ENCODE results near the gene MYO16. TPM values are rescaled to one million over a fixed set of nuclear protein-coding genes. Genes with fewer than 3 reads are reported as not detected.

MYO16 gene
- total and polyA plus RNA-seq, 3 donors from 2014 or later = 3.1 to 4.0 (median 3.4) TPM

DNA sequence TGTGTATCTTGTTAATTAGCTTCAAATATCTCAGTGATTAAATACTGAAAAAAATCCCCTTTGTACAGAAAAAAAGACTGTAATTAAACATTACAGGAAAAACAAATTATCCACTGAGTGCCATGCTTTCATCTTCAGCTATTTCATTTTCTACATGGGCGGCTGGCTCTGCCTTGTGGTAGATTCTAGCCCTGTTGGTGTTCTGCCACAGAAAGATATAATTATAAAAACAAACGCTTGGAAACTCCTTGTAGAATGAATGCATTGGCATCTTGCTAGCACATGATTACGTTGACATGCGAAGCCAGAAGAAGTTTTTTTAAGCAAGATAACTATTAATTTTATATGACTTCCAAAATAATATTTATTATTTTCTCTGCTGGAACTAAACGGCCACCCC is 496.8 kb downstream of the MYO16 start:
- Histone ChIP-seq H3K4me1 (no peaks in the 10 kb centered on the region), H3K4me3 (no peak overlapping the region), H3K27me3 (no peaks in the 10 kb centered on the region), H3K36me3 (ENCODE audit: low read depth, missing control alignments) (no peaks in the 10 kb centered on the region), H3K9me3 (no peaks in the 10 kb centered on the region), H3K27ac (no peak overlapping the region)
- intact Hi-C loops (cut with DNase I; ENCODE audit: low total_unique reads) = no loop called here
- DNase-seq = no peak
- TF ChIP-seq POLR2A (IDR thresholded peaks at IDR 0.05) = no peak
- TF ChIP-seq, protein P1, sequence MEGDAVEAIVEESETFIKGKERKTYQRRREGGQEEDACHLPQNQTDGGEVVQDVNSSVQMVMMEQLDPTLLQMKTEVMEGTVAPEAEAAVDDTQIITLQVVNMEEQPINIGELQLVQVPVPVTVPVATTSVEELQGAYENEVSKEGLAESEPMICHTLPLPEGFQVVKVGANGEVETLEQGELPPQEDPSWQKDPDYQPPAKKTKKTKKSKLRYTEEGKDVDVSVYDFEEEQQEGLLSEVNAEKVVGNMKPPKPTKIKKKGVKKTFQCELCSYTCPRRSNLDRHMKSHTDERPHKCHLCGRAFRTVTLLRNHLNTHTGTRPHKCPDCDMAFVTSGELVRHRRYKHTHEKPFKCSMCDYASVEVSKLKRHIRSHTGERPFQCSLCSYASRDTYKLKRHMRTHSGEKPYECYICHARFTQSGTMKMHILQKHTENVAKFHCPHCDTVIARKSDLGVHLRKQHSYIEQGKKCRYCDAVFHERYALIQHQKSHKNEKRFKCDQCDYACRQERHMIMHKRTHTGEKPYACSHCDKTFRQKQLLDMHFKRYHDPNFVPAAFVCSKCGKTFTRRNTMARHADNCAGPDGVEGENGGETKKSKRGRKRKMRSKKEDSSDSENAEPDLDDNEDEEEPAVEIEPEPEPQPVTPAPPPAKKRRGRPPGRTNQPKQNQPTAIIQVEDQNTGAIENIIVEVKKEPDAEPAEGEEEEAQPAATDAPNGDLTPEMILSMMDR (IDR thresholded peaks at IDR 0.05) = no peak
- 86 to 88% methylated on average over 5 of the region's 5 CpGs for WGBS, 2 donors

DNA sequence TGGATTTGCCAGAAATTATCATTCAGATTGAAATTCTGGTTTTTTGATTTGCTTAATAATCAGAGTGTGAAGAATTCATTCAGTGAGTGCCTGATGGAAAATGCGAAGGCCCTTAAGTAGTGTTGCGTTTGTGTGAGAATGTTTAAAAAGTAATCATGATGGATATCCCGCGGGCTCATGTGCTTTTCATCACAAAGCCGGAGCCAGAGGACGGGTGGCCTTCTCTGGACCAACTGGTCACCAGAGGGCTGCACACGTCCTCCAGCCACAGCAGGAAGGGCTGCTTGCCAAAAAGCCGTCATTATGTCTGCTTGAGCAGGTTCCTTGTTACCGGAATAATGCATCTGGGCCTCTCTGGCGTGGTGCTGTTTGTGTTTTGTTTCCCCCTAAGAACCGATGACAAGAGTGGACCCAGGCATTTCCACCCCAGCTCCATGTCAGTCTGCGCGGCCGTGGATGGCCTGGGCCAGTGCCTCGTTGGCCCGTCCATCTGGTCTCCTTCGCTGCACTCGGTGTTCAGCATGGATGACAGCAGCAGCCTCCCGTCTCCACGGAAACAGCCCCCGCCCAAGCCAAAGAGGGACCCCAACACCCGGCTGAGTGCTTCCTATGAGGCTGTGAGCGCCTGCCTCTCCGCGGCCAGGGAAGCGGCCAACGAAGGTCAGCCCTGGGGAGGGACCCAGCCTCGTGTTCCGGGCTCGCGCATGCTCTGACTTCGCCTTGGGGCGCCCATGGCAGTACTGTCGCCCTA is 497.7 kb downstream of the MYO16 start:
- 71 to 77% methylated on average over 20 to 34 of the region's 34 CpGs for WGBS, 2 donors
- no peak for DNase-seq
- Histone ChIP-seq H3K27ac (no peak overlapping the region), H3K4me3 (no peak overlapping the region), H3K9me3 (no peaks in the 10 kb centered on the region), H3K4me1 (no peaks in the 10 kb centered on the region), H3K27me3 (no peaks in the 10 kb centered on the region), H3K36me3 (ENCODE audit: low read depth, missing control alignments) (no peaks in the 10 kb centered on the region)
- no peak for TF ChIP-seq POLR2A (IDR thresholded peaks at IDR 0.05)
- intact Hi-C loops (cut with DNase I; ENCODE audit: low total_unique reads) = no loop called here

DNA sequence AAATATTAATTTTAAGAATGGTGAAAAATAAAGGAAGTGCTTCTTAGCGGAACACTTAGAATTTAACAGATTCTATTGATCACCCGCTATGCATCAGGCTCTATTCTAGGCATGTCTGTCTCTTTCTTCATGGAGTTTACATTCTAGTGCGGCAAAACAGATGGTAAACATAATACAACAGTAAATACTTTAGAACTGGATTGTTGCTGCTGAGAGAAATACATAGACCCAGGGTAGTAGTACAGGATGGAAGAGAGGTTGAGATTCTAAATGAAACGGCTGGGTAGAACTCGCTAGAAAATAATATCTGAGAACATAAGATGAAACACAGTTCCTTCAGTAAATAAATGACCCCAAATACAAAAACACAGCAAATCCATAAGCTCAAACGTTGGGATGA is 498.7 kb downstream of the MYO16 start:
- H3K4me3 ChIP-seq = no peak overlapping the region
- TF ChIP-seq POLR2A (IDR thresholded peaks at IDR 0.05) = no peak
- H3K4me1 ChIP-seq = no peaks in the 10 kb centered on the region
- 85 to 93% methylated on average over 6 of the region's 6 CpGs for WGBS, 2 donors
- H3K27ac ChIP-seq = no peak overlapping the region
- DNase-seq = no peak
- intact Hi-C loops (cut with DNase I; ENCODE audit: low total_unique reads) = no loop called here
- H3K9me3 ChIP-seq = no peaks in the 10 kb centered on the region
- H3K36me3 ChIP-seq (ENCODE audit: low read depth, missing control alignments) = no peaks in the 10 kb centered on the region
- no peaks in the 10 kb centered on the region for H3K27me3 ChIP-seq

DNA sequence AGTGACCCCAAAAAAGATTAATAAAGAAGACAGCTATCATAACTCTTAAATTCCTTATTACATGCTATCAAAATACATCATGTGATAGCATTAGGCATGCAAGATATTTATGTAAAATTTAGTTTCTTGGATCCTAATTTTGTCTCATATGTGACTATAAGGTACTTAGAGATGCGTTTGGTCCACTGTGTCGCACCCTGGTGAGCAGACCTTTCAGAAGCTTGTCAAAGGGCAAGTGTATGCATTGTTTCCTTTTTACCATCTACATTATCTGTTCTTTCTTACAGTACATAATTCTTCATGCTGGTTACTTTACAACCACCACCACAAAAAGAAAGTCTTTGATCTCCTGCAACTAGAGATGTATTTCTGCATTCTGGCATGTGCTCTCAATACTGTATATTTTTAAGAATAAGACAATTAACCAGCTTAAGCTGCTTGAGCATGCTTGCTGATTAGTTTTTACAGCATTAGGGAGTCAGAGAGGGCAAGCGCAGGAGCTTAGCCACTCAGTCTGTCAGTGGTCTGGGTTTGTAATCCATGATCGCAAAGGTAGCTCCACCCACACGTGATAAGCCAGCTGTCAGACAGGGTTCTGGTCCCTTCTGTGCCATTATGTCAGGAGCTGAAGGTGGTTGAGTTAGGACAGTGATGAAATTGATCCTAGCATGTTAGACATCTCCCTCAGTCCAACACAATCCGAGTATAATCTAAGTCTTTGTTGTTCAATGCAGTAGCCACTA is 500.9 kb downstream of the MYO16 start:
- Histone ChIP-seq H3K9me3 (no peaks in the 10 kb centered on the region), H3K4me1 (no peaks in the 10 kb centered on the region), H3K36me3 (ENCODE audit: low read depth, missing control alignments) (no peaks in the 10 kb centered on the region), H3K4me3 (no peak overlapping the region), H3K27me3 (no peaks in the 10 kb centered on the region), H3K27ac (no peak overlapping the region)
- TF ChIP-seq, protein P1 (IDR thresholded peaks at IDR 0.05) = no peak
- TF ChIP-seq POLR2A (IDR thresholded peaks at IDR 0.05) = no peak
- WGBS, 2 donors = 86% methylated on average over 6 of the region's 6 CpGs
- intact Hi-C loops (cut with DNase I; ENCODE audit: low total_unique reads) = no loop called here
- no peak for DNase-seq

DNA sequence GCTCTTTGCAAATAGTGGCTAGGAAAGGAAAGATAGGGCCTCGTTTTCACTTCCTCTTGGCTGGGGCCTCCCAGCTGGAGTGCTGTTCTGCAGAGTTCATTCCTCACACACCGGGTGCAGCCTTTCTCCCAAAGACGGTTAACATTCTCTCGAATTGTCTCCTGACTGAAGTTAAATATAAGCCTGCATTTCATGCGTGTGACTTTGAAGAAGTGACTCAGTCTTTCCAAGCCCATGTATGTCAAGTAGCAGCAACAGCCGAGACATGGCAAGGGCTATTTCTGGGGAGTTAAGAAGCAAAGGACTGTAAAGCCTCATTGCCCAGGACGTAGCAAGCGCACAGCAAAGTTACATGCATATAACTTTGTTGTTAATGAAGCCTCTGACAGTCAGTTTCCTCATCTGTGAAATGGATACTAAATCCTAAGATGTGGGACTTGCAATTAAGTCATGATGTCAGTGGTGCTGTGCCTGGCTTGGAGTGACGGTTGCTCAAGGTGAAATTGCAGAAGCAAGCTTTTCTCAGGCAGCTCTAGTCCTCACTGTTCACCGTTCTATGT is 502.4 kb downstream of the MYO16 start:
- no peaks in the 10 kb centered on the region for H3K4me1 ChIP-seq
- no peak overlapping the region for H3K27ac ChIP-seq
- TF ChIP-seq, protein P1 (IDR thresholded peaks at IDR 0.05) = no peak
- no peak for TF ChIP-seq POLR2A (IDR thresholded peaks at IDR 0.05)
- no peak overlapping the region for H3K4me3 ChIP-seq
- DNase-seq = no peak
- no peaks in the 10 kb centered on the region for H3K27me3 ChIP-seq
- H3K9me3 ChIP-seq = no peaks in the 10 kb centered on the region
- WGBS, 2 donors = 45 to 56% methylated on average over 10 of the region's 10 CpGs
- intact Hi-C loops (cut with DNase I; ENCODE audit: low total_unique reads) = no loop called here
- no peaks in the 10 kb centered on the region for H3K36me3 ChIP-seq (ENCODE audit: low read depth, missing control alignments)
